ENCODE measurements around the gene AIRE. TPM values are rescaled to one million over a fixed set of nuclear protein-coding genes. Genes with fewer than 3 reads are reported as not detected.

Gene AIRE
- total RNA-seq, 1 experiment from 2014 or later, result not detected

GRCh38 chr21:44291078-44291935, 5.6 kb downstream of the AIRE start:
- H3K27ac ChIP-seq (ENCODE audit: low read depth, low read length, poor library complexity, severe bottlenecking), result no peak overlapping the region
- no peak for DNase-seq (ENCODE audit: low spot score)
- BruUV-seq (replicated peaks), result no TSS peak
- ChIA-PET POLR2A (ENCODE audit: low non-redundant PET) (no interaction called here), CTCF (no interaction called here)
- H3K27me3 ChIP-seq (replicated peaks; ENCODE audit: insufficient read depth, low read depth, low read length, poor library complexity), result peaks cover 6% of the 10 kb centered on the region
- no peak overlapping the region for H3K4me3 ChIP-seq (ENCODE audit: low read depth, low read length, poor library complexity, severe bottlenecking)
- intact Hi-C loops (cut with micrococcal nuclease; ENCODE audit: unreplicated experiment), result no loop called here
- no peaks in the 10 kb centered on the region for H3K9me3 ChIP-seq (ENCODE audit: low read depth, low read length, poor library complexity, severe bottlenecking)
- H3K36me3 ChIP-seq (ENCODE audit: insufficient read depth, low read length, poor library complexity, severe bottlenecking), result no peaks in the 10 kb centered on the region
- TF ChIP-seq CTCF (conservative IDR thresholded peaks at IDR 0.05; ENCODE audit: low read depth, low read length) (no peak), EZH2 (IDR thresholded peaks at IDR 0.05; ENCODE audit: borderline replicate concordance, low read depth, low read length, poor library complexity, severe bottlenecking) (no peak)
- peaks cover 21% of the 10 kb centered on the region for H3K4me1 ChIP-seq (ENCODE audit: insufficient read depth, low read length, poor library complexity, severe bottlenecking)

DNA sequence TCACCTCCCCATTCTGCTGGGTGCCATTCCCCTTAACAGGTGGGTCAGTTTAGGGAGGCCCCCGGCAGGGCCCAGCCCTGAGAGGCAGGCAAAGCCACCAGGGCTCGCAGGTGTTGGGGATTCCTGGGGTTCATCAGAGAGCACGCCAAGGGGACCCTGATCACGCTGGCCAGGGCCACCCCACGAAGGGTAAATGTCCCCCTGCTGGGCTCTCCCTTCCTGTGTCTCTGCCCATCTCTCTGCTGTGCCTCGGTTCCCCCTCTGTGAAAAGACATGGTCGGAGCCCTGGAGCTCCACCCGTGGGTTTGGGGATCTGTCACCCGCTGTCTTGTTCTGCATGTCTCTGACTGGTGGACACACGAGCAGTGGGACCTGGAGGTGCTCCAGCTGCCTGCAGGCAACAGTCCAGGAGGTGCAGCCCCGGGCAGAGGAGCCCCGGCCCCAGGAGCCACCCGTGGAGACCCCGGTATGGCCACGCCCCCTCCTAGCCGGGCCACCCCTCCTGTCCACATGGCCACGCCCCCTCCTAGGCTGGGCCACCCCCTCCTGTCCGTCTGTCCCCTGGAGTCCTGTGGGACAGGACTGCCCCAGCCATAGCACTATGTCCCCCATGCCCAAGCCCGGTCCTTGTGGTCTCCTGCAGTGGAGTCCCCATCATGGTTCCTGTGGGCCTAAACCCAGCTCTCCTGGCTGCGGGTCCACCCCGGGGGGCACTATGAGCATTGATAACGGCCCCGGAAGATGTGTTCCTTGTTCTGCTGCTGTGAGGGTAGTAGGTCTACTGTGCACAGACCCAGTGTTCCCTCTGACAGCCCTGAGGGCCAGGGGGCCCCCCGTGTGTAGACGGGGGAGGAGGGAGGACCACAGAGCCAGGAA, 6.5 kb downstream of the AIRE start:
- no peak for TF ChIP-seq CTCF (conservative IDR thresholded peaks at IDR 0.05; ENCODE audit: low read depth, low read length)
- TF ChIP-seq EZH2 (IDR thresholded peaks at IDR 0.05; ENCODE audit: borderline replicate concordance, low read depth, low read length, poor library complexity, severe bottlenecking), result no peak
- CTCF ChIA-PET, result no interaction called here
- Histone ChIP-seq H3K27me3 (replicated peaks; ENCODE audit: insufficient read depth, low read depth, low read length, poor library complexity) (no peaks in the 10 kb centered on the region), H3K4me1 (ENCODE audit: insufficient read depth, low read length, poor library complexity, severe bottlenecking) (peaks cover 21% of the 10 kb centered on the region), H3K9me3 (ENCODE audit: low read depth, low read length, poor library complexity, severe bottlenecking) (no peaks in the 10 kb centered on the region), H3K27ac (ENCODE audit: low read depth, low read length, poor library complexity, severe bottlenecking) (no peak overlapping the region), H3K4me3 (ENCODE audit: low read depth, low read length, poor library complexity, severe bottlenecking) (no peak overlapping the region), H3K36me3 (ENCODE audit: insufficient read depth, low read length, poor library complexity, severe bottlenecking) (no peaks in the 10 kb centered on the region)
- no peak for DNase-seq (ENCODE audit: low spot score)
- BruUV-seq (replicated peaks), result no TSS peak
- intact Hi-C loops (cut with micrococcal nuclease; ENCODE audit: unreplicated experiment), result no loop called here
- POLR2A ChIA-PET (ENCODE audit: low non-redundant PET), result no interaction called here

DNA sequence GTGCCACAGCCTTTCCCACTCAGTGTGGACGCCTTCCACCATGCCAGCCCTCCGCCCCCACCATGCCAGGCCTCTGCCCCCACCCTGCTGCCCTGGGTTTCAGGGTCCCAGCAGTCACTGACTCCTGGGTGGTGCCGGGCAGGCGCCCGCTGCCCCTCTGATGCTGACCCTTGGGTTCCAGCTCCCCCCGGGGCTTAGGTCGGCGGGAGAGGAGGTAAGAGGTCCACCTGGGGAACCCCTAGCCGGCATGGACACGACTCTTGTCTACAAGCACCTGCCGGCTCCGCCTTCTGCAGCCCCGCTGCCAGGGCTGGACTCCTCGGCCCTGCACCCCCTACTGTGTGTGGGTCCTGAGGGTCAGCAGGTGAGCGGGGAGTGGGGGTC, 7.1 kb downstream of the AIRE start:
- no peaks in the 10 kb centered on the region for H3K36me3 ChIP-seq (ENCODE audit: insufficient read depth, low read length, poor library complexity, severe bottlenecking)
- no TSS peak for BruUV-seq (replicated peaks)
- H3K9me3 ChIP-seq (ENCODE audit: low read depth, low read length, poor library complexity, severe bottlenecking), result no peaks in the 10 kb centered on the region
- DNase-seq (ENCODE audit: low spot score), result no peak
- no peak overlapping the region for H3K4me3 ChIP-seq (ENCODE audit: low read depth, low read length, poor library complexity, severe bottlenecking)
- intact Hi-C loops (cut with micrococcal nuclease; ENCODE audit: unreplicated experiment), result no loop called here
- ChIA-PET POLR2A (ENCODE audit: low non-redundant PET) (no interaction called here), CTCF (no interaction called here)
- TF ChIP-seq EZH2 (IDR thresholded peaks at IDR 0.05; ENCODE audit: borderline replicate concordance, low read depth, low read length, poor library complexity, severe bottlenecking) (no peak), CTCF (conservative IDR thresholded peaks at IDR 0.05; ENCODE audit: low read depth, low read length) (no peak)
- H3K27me3 ChIP-seq (replicated peaks; ENCODE audit: insufficient read depth, low read depth, low read length, poor library complexity), result no peaks in the 10 kb centered on the region
- no peak overlapping the region for H3K27ac ChIP-seq (ENCODE audit: low read depth, low read length, poor library complexity, severe bottlenecking)
- H3K4me1 ChIP-seq (ENCODE audit: insufficient read depth, low read length, poor library complexity, severe bottlenecking), result peaks cover 21% of the 10 kb centered on the region

Measured in A673 (cell line).